SK-N-SH (cell line): ENCODE measurements around the gene NCAM1.

ENCODE experiments used
- CTCF ChIP-seq: fragments of 200-600 bp; sonication (generic); IDR thresholded peaks from 2 replicates; pipeline ENCODE4 v1.6.1; 2017; ENCODE audit warnings: antibody characterized with exemption, mild to moderate bottlenecking, moderate library complexity
- FOXM1 ChIP-seq: IDR thresholded peaks from 2 replicates; pipeline ENCODE4 v1.4.0; 2012; ENCODE audit warnings: low read depth, mild to moderate bottlenecking
- GATA2 ChIP-seq: sonication (generic); formaldehyde crosslinking; IDR thresholded peaks from 2 replicates; pipeline ENCODE4 v1.5.0; 2020; ENCODE audit warnings: mild to moderate bottlenecking, missing genetic modification reagents
- IRF3 ChIP-seq: fragments of 150-350 bp; IDR thresholded peaks from 2 replicates; pipeline ENCODE4 v1.6.1; 2016; ENCODE audit warnings: mild to moderate bottlenecking, low read depth, low read length
- MAX ChIP-seq: IDR thresholded peaks from 2 replicates; pipeline ENCODE4 v1.4.0; 2012; ENCODE audit warnings: low read depth
- NRF1 ChIP-seq: IDR thresholded peaks from 2 replicates; pipeline ENCODE4 v1.6.1; 2012; ENCODE audit warnings: low read depth, mild to moderate bottlenecking, low read length
- RCOR1 ChIP-seq: fragments of 150-350 bp; IDR thresholded peaks from 2 replicates; pipeline ENCODE4 v1.6.1; 2017; ENCODE audit warnings: antibody characterized with exemption, low read length
- TAF1 ChIP-seq: IDR thresholded peaks from 2 replicates; pipeline ENCODE4 v1.6.1; 2012; ENCODE audit warnings: low read depth, mild to moderate bottlenecking, low read length, moderate library complexity, borderline replicate concordance
- USF2 ChIP-seq: fragments of 150-350 bp; IDR thresholded peaks from 2 replicates; pipeline ENCODE4 v1.6.1; 2017; ENCODE audit warnings: antibody characterized with exemption, low read length, low read depth, borderline replicate concordance
- YY1 ChIP-seq: IDR thresholded peaks from 2 replicates; pipeline ENCODE4 v1.4.0; 2012; ENCODE audit warnings: low read depth, mild to moderate bottlenecking
- ZBTB33 ChIP-seq: IDR thresholded peaks from 2 replicates; pipeline ENCODE4 v1.4.0; 2012; ENCODE audit warnings: low read depth, borderline replicate concordance

DNA sequence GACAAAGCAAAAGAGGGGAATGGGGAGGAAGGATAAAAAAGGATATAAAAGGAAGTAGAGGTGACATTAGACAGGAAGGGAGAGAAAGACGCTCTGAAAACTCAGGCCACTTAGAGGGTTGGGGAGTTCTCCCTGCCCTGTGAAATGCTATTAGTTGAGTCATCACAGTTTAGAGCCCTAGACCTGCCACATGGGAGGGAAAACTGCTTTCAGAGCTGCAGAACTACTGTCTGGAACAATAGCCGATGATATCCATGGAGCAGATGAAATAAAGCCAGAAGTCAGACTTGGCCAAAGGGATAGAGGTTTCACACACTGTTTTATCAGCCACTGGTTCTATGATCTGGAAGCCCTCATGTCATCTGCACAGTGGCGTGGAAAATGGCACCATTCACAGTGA lies 157.9 kb downstream of the NCAM1 start:
- TF ChIP-seq CTCF (no peak), IRF3 (no peak), TAF1 (no peak), USF2 (no peak), YY1 (no peak), RCOR1 (no peak), ZBTB33 (no peak), NRF1 (no peak), GATA2 (no peak), MAX (no peak), FOXM1 (no peak)
